Measurements from ENCODE around the gene PITRM1. TPM values are rescaled to one million over a fixed set of nuclear protein-coding genes. Genes with fewer than 3 reads are reported as not detected.

Gene PITRM1
- total RNA-seq, 1 donor from 2014 or later: 46.6 TPM

DNA sequence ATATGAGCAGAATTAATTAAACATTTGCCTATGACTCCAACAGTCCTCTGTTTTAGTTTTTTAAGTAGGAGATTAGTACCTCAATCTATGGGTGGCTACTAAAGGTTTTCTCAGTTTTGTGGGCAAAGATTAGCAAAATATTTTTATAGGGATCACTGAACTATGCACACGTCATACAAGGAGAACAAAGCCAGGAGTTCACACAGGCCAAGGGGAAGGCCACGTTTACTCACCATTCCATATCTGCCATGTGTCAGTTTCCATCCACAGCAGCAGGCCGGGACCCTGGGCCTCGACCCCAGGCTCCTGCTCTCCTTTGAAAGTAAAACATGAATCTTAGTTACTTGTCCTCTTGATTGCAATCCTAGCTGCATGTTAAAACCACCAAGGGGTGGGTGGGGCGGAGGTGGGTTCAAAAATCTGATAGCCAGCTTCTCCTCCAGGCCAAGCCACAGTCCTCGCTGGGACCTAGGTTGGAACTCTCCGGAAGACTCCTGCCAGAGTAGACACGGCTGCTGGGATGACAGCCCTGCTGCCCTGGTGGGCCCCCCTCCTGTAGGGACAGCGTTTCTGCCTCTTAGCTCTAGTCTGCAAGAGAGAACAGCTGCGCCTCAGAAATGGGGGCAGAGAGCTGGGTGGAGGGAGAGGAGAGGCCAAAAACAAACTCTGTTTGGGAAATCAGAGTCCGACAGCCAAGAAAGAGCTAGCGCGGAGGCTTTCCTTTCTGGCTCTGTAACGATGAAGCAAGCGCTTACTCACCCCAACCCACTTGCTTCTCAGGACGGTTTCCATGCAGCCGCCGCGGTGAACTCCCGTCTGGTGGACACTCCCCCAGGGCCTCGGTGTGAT lies 35.6 kb downstream of the PITRM1 start:
- TF ChIP-seq, protein P1, sequence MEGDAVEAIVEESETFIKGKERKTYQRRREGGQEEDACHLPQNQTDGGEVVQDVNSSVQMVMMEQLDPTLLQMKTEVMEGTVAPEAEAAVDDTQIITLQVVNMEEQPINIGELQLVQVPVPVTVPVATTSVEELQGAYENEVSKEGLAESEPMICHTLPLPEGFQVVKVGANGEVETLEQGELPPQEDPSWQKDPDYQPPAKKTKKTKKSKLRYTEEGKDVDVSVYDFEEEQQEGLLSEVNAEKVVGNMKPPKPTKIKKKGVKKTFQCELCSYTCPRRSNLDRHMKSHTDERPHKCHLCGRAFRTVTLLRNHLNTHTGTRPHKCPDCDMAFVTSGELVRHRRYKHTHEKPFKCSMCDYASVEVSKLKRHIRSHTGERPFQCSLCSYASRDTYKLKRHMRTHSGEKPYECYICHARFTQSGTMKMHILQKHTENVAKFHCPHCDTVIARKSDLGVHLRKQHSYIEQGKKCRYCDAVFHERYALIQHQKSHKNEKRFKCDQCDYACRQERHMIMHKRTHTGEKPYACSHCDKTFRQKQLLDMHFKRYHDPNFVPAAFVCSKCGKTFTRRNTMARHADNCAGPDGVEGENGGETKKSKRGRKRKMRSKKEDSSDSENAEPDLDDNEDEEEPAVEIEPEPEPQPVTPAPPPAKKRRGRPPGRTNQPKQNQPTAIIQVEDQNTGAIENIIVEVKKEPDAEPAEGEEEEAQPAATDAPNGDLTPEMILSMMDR (conservative IDR thresholded peaks at IDR 0.05): no peak
- peaks cover 19% of the 10 kb centered on the region for H3K36me3 Mint-ChIP-seq (ENCODE audit: low read depth)
- no peaks in the 10 kb centered on the region for H3K4me1 Mint-ChIP-seq
- no peak overlapping the region for H3K4me3 Mint-ChIP-seq
- H3K9me3 Mint-ChIP-seq: no peaks in the 10 kb centered on the region
- no peaks in the 10 kb centered on the region for H3K27me3 Mint-ChIP-seq (ENCODE audit: low read depth)
- DNase-seq (ENCODE audit: low read depth, low spot score): no peak
- no peak overlapping the region for H3K27ac Mint-ChIP-seq (ENCODE audit: unreplicated experiment)

DNA sequence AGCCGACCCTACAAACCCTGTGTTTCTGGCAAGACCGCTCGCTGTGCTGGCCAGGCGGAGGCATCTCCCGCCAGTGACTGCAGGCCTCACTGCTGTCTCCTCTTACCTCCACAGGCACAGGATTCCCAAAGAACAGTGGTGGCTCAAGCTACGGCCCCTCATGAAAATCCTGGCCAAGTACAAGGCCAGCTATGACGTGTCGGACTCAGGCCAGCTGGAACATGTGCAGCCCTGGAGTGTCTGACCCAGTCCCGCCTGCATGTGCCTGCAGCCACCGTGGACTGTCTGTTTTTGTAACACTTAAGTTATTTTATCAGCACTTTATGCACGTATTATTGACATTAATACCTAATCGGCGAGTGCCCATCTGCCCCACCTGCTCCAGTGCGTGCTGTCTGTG lies 36.2 kb downstream of the PITRM1 start:
- DNase-seq (ENCODE audit: low read depth, low spot score): no peak
- Mint-ChIP-seq H3K27ac (ENCODE audit: unreplicated experiment) (no peak overlapping the region), H3K27me3 (ENCODE audit: low read depth) (no peaks in the 10 kb centered on the region), H3K4me3 (no peak overlapping the region), H3K4me1 (no peaks in the 10 kb centered on the region), H3K9me3 (no peaks in the 10 kb centered on the region), H3K36me3 (ENCODE audit: low read depth) (peaks cover 17% of the 10 kb centered on the region)
- TF ChIP-seq, protein P1 (conservative IDR thresholded peaks at IDR 0.05): no peak

DNA sequence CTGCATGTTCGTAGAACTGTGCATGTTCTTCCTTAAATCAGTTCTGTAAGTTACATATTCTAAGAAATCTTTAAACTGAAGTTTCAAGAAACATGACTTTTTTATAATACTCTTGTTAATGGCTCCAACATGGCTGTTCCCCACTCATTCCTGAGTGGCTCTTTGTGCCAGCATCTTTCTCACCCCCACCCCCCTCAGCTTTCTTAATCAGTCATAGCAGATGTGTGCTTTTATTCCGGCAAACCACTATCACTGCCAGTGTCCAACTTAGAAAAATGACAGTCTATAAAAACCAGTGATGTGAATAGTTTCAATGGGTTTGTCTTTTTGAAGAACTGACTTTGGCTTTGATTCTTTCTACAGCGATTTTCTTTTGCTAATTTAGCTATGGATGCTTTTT lies 37.6 kb downstream of the PITRM1 start:
- Mint-ChIP-seq H3K36me3 (ENCODE audit: low read depth) (peaks cover 12% of the 10 kb centered on the region), H3K9me3 (no peaks in the 10 kb centered on the region), H3K4me3 (no peak overlapping the region), H3K4me1 (no peaks in the 10 kb centered on the region), H3K27me3 (ENCODE audit: low read depth) (no peaks in the 10 kb centered on the region), H3K27ac (ENCODE audit: unreplicated experiment) (no peak overlapping the region)
- DNase-seq (ENCODE audit: low read depth, low spot score): no peak
- TF ChIP-seq, protein P1 (conservative IDR thresholded peaks at IDR 0.05): no peak

DNA sequence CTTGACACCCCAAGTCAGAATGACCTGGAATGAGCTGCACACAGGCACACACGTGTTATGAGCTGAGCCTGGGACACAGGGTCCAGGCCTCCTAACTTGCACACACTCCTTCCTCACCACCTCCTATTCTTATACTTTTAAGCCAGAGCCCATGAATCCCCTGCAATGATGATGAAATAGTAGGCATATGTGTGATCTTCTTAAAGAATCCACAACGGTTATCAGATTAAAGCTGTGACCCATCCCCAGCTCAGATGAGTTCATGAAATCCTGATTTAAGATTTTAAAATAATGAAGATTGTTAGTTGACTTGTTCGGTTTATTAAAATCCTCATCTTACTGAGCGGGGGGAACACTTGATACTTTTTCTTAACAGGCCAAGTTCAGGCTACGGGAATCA lies 38.6 kb downstream of the PITRM1 start:
- TF ChIP-seq, protein P1 (conservative IDR thresholded peaks at IDR 0.05): no peak
- H3K36me3 Mint-ChIP-seq (ENCODE audit: low read depth): peaks cover 15% of the 10 kb centered on the region
- H3K27me3 Mint-ChIP-seq (ENCODE audit: low read depth): no peaks in the 10 kb centered on the region
- no peak overlapping the region for H3K4me3 Mint-ChIP-seq
- no peak for DNase-seq (ENCODE audit: low read depth, low spot score)
- H3K4me1 Mint-ChIP-seq: no peaks in the 10 kb centered on the region
- H3K27ac Mint-ChIP-seq (ENCODE audit: unreplicated experiment): no peak overlapping the region
- no peaks in the 10 kb centered on the region for H3K9me3 Mint-ChIP-seq

DNA sequence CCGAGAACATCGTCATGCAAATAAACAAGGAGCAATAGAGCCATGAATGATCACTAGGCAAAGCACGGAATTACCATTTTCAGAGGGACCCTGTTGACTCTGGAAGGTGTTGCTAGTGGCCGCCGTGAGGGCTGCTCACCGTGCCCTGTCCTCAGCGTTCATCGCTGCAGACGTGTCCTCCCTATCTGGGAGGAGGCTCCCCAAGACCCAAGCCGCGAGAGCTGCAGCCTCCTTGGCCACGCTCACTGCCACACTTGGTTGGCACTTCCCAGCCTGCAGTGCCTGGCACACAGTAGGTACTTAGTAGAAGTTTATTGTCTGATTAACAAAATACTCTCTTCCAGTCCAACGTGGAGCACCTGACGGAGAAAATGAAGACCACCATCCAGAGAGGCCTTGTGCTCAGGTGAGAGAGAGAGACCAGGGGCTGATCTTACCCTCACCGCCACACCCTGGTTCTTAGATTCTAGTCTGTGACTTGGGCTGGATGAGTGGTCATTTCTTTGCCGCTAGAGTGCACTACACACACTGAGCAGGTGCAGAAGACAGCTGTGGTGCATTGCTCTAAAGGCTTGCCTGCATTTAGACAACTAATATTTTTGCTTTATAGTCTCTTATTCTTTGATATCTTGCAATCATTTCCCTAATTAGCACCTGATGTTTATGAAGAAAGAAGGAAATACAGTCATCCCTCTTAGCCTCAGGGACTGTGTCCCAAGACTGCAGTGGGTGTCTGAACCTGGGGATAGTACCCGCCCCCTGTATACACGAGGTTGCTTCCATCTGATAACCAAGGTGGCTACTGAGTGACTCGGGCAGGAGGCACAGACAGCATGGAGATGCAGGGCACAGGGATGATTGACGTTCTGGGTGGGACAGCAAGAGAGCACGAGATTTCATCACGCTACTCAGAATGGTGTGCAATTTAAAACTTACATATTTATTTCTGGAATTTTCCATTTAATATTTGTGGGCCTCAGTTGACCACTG lies 40.3 kb downstream of the PITRM1 start:
- Mint-ChIP-seq H3K27me3 (ENCODE audit: low read depth) (no peaks in the 10 kb centered on the region), H3K4me1 (no peaks in the 10 kb centered on the region), H3K36me3 (ENCODE audit: low read depth) (peaks cover 15% of the 10 kb centered on the region), H3K27ac (ENCODE audit: unreplicated experiment) (no peak overlapping the region), H3K4me3 (no peak overlapping the region), H3K9me3 (no peaks in the 10 kb centered on the region)
- no peak for DNase-seq (ENCODE audit: low read depth, low spot score)
- TF ChIP-seq, protein P1 (conservative IDR thresholded peaks at IDR 0.05): no peak
